K562 (cell line): ENCODE results near the gene DCAKD. TPM values are rescaled to one million over a fixed set of nuclear protein-coding genes. Genes with fewer than 3 reads are reported as not detected.

Experiments used
- HDAC8 ChIP-seq: fragments of 450-650 bp; IDR thresholded peaks from 2 replicates; pipeline ENCODE4 v1.6.1; 2016; ENCODE audit warnings: mild to moderate bottlenecking, missing genetic modification characterization, moderate library complexity, missing compliant biosample characterization
- HMG20A ChIP-seq: fragments of 450-650 bp; formaldehyde crosslinking; conservative IDR thresholded peaks from 2 replicates; pipeline ENCODE4 v1.4.0; 2020; ENCODE audit warnings: mild to moderate bottlenecking, mixed read lengths
- HMG20B ChIP-seq: fragments of 250-450 bp; sonication (Bioruptor Pico); IDR thresholded peaks from 2 replicates; pipeline ENCODE4 v1.5.0; 2021; ENCODE audit warnings: mild to moderate bottlenecking
- MYC ChIP-seq, 2 experiments: fragments of 250-450 bp in 1 of 2; sonication (Bioruptor Pico) in 1 of 2; IDR thresholded peaks; 2 replicates each; pipeline versions ENCODE4 v1.5.1 to v1.6.1; 2012 to 2021; ENCODE audit warnings: low read depth in 2 of 2, borderline replicate concordance in 1 of 2, improper control_type of control experiment in 1 of 2, low read length in 1 of 2, mild to moderate bottlenecking in 1 of 2, moderate library complexity in 1 of 2
- NFRKB ChIP-seq: fragments of 450-650 bp; IDR thresholded peaks from 2 replicates; pipeline ENCODE4 v1.6.1; 2016; ENCODE audit warnings: low read depth
- SMARCA5 ChIP-seq: fragments of 450-650 bp; IDR thresholded peaks from 2 replicates; pipeline ENCODE4 v1.6.1; 2016
- ZNF121 ChIP-seq: sonication (generic); formaldehyde crosslinking; conservative IDR thresholded peaks from 2 replicates; pipeline ENCODE4 v1.8.0; 2022; ENCODE audit warnings: missing genetic modification reagents
- ZNF146 ChIP-seq: IDR thresholded peaks from one replicate; pipeline ENCODE4 v1.6.1; 2018; ENCODE audit warnings: missing compliant biosample characterization; ENCODE audit not compliant: unreplicated experiment
- ZNF408 ChIP-seq: fragments of 250-450 bp; sonication (Bioruptor Pico); IDR thresholded peaks from 2 replicates; pipeline ENCODE4 v1.4.0; 2020; ENCODE audit warnings: low read depth, mild to moderate bottlenecking, moderate library complexity
- ZNF695 ChIP-seq: fragments of 450-650 bp; formaldehyde crosslinking; IDR thresholded peaks from 2 replicates; pipeline ENCODE4 v1.4.0; 2020; ENCODE audit warnings: mild to moderate bottlenecking, moderate library complexity
- polyA plus RNA-seq, 8 experiments: library from polyadenylated mRNA; depleted of rRNA in 4 of 8; stranded (reverse) in 5 of 8; unstranded in 3 of 8; fragments of >200 nt; fragmentation: Nextera tagmentation in 2 of 8; fragmentation: Illumina TruSeq in 1 of 8; extraction: Ambion mirVana in 2 of 8; extraction: Trizol in 1 of 8; gene quantifications; 2 replicates each; pipeline versions ENCODE4 v1.2.1 to v1.2.3, GENCODE V29; 2011 to 2014; ENCODE audit warnings: inconsistent platforms in 1 of 8, missing spikeins in 1 of 8
- total RNA-seq, 7 experiments: library from RNA; depleted of rRNA in 6 of 7; stranded (reverse); fragments of >200 nt in 6 of 7; fragmentation: Illumina TruSeq in 2 of 7; extraction: Trizol in 2 of 7; gene quantifications; 2 replicates each; pipeline versions ENCODE4 v1.2.1 to v1.2.3, GENCODE V29; 2011 to 2021; ENCODE audit warnings: low replicate concordance in 1 of 7
- TF ChIP-seq, protein P1 (sequence below): sonication (generic); formaldehyde crosslinking; IDR thresholded peaks from 2 replicates; pipeline ENCODE4 v1.8.1; 2023; ENCODE audit warnings: missing genetic modification reagents, mild to moderate bottlenecking, borderline replicate concordance
- TF ChIP-seq, protein P2 (sequence below): fragments of 450-650 bp; formaldehyde crosslinking; IDR thresholded peaks from 2 replicates; pipeline ENCODE4 v1.4.0; 2020; ENCODE audit warnings: mild to moderate bottlenecking, moderate library complexity
- TF ChIP-seq, protein P3 (sequence below): sonication (generic); formaldehyde crosslinking; IDR thresholded peaks from 2 replicates; pipeline ENCODE4 v1.8.1; 2022; ENCODE audit warnings: missing genetic modification reagents
- TF ChIP-seq, protein P4 (sequence below): fragments of 450-650 bp; IDR thresholded peaks from 2 replicates; pipeline ENCODE4 v1.6.1; 2017; ENCODE audit warnings: antibody characterized with exemption
- TF ChIP-seq, protein P5 (sequence below): fragments of 250-450 bp; sonication (Bioruptor Pico); IDR thresholded peaks from 2 replicates; pipeline ENCODE4 v1.9.0; 2021; ENCODE audit warnings: mild to moderate bottlenecking, inconsistent platforms

DCAKD gene
- total and polyA plus RNA-seq, 9 of the 15 experiments (the other 6 are each of a cell fraction or from before 2014, with no cell fraction given): 7.9 to 35.5 (median 21.4) TPM

DNA sequence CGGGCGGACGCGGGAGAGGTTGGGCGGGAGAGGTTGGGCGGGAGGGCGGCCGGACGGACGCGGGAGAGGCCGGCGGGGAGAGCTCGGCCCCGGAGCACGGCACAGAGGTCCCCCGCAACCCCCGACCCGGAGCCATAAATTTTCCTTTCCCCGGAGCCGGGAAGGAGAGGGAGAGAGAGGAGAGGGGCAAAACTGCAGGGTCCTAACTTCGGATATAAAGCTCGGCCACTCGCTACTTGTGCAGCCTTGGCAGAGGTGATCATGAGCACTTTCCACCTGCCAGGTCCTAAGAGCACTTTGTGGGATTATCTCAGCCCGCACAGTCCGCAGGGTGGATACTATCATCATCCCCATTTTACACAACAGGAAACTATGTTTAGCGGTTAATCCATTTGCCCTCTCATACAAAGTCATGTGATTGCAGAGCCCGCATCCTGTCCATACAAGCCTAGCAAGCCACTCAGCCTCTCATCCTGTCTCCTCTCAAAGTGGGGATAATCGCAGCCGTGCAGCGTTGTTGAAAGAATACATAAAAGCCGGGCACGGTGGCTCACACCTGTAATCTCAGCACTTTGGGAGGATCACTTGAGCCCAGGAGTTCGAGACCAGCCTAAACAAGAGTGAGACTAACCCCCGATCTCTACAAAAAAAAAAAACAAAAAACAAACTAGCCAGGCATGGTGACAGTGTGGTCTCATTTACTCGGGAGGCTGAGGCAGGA, 780 bp upstream of the DCAKD start (continued):
- TF ChIP-seq SMARCA5 (peak; percentile 73; the same call in 1 of the 2 replicates), MYC (IDR thresholded peaks at IDR 0.05; ENCODE audit: low read depth, low read length) (0 out of 2 replicates have a peak, but pooled peaks have one; percentile 31), MYC (CRISPR knock-in tag; IDR thresholded peaks at IDR 0.05; ENCODE audit: borderline replicate concordance, low read depth) (peak; percentile 42; the same call in 1 of the 2 replicates), HDAC8 (tag) (no peak), ZNF146 (CRISPR knock-in tag) (no peak), HMG20A (CRISPR knock-in tag) (no peak), ZNF695 (CRISPR knock-in tag) (no peak), ZNF121 (no peak), HMG20B (CRISPR knock-in tag) (no peak), NFRKB (no peak), ZNF408 (CRISPR knock-in tag) (no peak)
- TF ChIP-seq, protein P1, sequence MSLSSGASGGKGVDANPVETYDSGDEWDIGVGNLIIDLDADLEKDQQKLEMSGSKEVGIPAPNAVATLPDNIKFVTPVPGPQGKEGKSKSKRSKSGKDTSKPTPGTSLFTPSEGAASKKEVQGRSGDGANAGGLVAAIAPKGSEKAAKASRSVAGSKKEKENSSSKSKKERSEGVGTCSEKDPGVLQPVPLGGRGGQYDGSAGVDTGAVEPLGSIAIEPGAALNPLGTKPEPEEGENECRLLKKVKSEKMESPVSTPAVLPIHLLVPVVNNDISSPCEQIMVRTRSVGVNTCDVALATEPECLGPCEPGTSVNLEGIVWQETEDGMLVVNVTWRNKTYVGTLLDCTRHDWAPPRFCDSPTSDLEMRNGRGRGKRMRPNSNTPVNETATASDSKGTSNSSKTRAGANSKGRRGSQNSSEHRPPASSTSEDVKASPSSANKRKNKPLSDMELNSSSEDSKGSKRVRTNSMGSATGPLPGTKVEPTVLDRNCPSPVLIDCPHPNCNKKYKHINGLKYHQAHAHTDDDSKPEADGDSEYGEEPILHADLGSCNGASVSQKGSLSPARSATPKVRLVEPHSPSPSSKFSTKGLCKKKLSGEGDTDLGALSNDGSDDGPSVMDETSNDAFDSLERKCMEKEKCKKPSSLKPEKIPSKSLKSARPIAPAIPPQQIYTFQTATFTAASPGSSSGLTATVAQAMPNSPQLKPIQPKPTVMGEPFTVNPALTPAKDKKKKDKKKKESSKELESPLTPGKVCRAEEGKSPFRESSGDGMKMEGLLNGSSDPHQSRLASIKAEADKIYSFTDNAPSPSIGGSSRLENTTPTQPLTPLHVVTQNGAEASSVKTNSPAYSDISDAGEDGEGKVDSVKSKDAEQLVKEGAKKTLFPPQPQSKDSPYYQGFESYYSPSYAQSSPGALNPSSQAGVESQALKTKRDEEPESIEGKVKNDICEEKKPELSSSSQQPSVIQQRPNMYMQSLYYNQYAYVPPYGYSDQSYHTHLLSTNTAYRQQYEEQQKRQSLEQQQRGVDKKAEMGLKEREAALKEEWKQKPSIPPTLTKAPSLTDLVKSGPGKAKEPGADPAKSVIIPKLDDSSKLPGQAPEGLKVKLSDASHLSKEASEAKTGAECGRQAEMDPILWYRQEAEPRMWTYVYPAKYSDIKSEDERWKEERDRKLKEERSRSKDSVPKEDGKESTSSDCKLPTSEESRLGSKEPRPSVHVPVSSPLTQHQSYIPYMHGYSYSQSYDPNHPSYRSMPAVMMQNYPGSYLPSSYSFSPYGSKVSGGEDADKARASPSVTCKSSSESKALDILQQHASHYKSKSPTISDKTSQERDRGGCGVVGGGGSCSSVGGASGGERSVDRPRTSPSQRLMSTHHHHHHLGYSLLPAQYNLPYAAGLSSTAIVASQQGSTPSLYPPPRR (CRISPR knock-in tag): no peak
- TF ChIP-seq, protein P2, sequence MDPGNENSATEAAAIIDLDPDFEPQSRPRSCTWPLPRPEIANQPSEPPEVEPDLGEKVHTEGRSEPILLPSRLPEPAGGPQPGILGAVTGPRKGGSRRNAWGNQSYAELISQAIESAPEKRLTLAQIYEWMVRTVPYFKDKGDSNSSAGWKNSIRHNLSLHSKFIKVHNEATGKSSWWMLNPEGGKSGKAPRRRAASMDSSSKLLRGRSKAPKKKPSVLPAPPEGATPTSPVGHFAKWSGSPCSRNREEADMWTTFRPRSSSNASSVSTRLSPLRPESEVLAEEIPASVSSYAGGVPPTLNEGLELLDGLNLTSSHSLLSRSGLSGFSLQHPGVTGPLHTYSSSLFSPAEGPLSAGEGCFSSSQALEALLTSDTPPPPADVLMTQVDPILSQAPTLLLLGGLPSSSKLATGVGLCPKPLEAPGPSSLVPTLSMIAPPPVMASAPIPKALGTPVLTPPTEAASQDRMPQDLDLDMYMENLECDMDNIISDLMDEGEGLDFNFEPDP (CRISPR knock-in tag): no peak
- TF ChIP-seq, protein P3, sequence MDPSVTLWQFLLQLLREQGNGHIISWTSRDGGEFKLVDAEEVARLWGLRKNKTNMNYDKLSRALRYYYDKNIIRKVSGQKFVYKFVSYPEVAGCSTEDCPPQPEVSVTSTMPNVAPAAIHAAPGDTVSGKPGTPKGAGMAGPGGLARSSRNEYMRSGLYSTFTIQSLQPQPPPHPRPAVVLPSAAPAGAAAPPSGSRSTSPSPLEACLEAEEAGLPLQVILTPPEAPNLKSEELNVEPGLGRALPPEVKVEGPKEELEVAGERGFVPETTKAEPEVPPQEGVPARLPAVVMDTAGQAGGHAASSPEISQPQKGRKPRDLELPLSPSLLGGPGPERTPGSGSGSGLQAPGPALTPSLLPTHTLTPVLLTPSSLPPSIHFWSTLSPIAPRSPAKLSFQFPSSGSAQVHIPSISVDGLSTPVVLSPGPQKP: no peak
- TF ChIP-seq, protein P4, sequence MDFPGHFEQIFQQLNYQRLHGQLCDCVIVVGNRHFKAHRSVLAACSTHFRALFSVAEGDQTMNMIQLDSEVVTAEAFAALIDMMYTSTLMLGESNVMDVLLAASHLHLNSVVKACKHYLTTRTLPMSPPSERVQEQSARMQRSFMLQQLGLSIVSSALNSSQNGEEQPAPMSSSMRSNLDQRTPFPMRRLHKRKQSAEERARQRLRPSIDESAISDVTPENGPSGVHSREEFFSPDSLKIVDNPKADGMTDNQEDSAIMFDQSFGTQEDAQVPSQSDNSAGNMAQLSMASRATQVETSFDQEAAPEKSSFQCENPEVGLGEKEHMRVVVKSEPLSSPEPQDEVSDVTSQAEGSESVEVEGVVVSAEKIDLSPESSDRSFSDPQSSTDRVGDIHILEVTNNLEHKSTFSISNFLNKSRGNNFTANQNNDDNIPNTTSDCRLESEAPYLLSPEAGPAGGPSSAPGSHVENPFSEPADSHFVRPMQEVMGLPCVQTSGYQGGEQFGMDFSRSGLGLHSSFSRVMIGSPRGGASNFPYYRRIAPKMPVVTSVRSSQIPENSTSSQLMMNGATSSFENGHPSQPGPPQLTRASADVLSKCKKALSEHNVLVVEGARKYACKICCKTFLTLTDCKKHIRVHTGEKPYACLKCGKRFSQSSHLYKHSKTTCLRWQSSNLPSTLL: peak; percentile 94
- TF ChIP-seq, protein P5, sequence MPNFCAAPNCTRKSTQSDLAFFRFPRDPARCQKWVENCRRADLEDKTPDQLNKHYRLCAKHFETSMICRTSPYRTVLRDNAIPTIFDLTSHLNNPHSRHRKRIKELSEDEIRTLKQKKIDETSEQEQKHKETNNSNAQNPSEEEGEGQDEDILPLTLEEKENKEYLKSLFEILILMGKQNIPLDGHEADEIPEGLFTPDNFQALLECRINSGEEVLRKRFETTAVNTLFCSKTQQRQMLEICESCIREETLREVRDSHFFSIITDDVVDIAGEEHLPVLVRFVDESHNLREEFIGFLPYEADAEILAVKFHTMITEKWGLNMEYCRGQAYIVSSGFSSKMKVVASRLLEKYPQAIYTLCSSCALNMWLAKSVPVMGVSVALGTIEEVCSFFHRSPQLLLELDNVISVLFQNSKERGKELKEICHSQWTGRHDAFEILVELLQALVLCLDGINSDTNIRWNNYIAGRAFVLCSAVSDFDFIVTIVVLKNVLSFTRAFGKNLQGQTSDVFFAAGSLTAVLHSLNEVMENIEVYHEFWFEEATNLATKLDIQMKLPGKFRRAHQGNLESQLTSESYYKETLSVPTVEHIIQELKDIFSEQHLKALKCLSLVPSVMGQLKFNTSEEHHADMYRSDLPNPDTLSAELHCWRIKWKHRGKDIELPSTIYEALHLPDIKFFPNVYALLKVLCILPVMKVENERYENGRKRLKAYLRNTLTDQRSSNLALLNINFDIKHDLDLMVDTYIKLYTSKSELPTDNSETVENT: 0 out of 2 replicates have a peak, but pooled peaks have one; percentile 58
